Measurements from ENCODE around the gene DNAH1.

DNA sequence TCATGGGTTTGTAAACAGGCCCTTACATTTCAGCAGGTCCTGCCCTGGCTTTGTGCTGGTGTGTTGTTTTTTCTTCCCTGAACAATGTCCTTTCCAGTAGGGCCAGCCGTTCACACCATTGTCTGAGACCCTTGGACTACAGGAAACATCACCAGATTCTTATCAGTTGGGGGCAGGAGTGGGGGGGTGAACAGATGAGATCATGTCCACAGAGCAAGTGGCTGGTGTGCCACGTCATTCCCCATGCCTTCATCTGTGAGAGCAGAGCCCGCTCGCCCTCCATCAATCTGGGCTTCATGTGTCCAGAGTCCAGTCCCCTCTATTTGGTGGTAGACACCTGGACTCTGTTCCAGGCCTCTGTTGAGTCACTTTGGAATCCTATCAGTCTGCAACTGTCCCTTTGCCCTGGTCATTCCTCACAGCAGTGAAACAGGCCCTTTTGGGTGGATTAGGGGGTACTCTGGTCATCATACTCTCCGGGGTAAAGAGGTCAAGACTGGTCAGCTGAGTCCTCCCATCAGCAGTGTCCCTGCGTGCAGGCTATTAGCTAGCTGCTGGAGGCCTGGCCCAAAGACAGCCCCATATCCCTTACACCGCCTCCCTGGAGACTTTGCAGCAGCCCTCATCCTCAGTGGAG lies 113.8 kb downstream of the DNAH1 start:
- TF ChIP-seq, protein P1, sequence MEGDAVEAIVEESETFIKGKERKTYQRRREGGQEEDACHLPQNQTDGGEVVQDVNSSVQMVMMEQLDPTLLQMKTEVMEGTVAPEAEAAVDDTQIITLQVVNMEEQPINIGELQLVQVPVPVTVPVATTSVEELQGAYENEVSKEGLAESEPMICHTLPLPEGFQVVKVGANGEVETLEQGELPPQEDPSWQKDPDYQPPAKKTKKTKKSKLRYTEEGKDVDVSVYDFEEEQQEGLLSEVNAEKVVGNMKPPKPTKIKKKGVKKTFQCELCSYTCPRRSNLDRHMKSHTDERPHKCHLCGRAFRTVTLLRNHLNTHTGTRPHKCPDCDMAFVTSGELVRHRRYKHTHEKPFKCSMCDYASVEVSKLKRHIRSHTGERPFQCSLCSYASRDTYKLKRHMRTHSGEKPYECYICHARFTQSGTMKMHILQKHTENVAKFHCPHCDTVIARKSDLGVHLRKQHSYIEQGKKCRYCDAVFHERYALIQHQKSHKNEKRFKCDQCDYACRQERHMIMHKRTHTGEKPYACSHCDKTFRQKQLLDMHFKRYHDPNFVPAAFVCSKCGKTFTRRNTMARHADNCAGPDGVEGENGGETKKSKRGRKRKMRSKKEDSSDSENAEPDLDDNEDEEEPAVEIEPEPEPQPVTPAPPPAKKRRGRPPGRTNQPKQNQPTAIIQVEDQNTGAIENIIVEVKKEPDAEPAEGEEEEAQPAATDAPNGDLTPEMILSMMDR (IDR thresholded peaks at IDR 0.05): no peak
- TF ChIP-seq EZH2 (IDR thresholded peaks at IDR 0.05) (no peak), EZH2phosphoT487 (IDR thresholded peaks at IDR 0.05) (no peak)

Measured in neural progenitor cell (in vitro differentiated cells).